ENCODE data around the gene CSRNP3.

DNA sequence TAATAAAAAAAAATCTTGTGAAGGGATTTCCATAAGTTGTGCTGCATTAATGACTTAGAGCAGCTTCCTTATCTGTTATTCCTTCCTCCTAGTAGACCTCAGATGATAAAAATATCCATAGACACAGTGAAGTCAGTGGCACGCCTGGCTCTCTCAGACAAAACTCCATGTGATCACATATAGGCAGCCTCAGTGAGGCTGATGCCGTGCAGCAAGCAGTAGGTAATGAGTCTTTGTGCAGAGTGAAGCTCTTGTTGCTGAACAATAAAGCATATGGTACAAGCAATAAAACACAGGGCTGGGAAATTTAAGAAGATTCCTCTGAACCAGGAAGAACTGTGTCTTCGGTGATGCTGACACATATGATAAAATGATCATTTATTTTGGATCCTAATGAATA, 102.7 kb downstream of the CSRNP3 start:
- TF ChIP-seq, protein P1, sequence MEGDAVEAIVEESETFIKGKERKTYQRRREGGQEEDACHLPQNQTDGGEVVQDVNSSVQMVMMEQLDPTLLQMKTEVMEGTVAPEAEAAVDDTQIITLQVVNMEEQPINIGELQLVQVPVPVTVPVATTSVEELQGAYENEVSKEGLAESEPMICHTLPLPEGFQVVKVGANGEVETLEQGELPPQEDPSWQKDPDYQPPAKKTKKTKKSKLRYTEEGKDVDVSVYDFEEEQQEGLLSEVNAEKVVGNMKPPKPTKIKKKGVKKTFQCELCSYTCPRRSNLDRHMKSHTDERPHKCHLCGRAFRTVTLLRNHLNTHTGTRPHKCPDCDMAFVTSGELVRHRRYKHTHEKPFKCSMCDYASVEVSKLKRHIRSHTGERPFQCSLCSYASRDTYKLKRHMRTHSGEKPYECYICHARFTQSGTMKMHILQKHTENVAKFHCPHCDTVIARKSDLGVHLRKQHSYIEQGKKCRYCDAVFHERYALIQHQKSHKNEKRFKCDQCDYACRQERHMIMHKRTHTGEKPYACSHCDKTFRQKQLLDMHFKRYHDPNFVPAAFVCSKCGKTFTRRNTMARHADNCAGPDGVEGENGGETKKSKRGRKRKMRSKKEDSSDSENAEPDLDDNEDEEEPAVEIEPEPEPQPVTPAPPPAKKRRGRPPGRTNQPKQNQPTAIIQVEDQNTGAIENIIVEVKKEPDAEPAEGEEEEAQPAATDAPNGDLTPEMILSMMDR (conservative IDR thresholded peaks at IDR 0.05; ENCODE audit: low read length), result no peak
- TF ChIP-seq EZH2phosphoT487 (IDR thresholded peaks at IDR 0.05; ENCODE audit: borderline replicate concordance), result no peak

Measured in Loucy (cell line).